HepG2 (cell line): Measurements from ENCODE around the gene SLC25A10.

Experiments
- CTCF ChIP-seq: sonication (generic); formaldehyde crosslinking; IDR thresholded peaks from 2 replicates; pipeline ENCODE4 v1.5.0; 2020; ENCODE audit warnings: mild to moderate bottlenecking, missing genetic modification reagents, moderate library complexity
- EZH2 ChIP-seq: conservative IDR thresholded peaks from 2 replicates; pipeline ENCODE4 v1.6.1; 2012; ENCODE audit warnings: mild to moderate bottlenecking, low read depth, low read length, moderate library complexity
- HDAC1 ChIP-seq: sonication (generic); formaldehyde crosslinking; IDR thresholded peaks from 2 replicates; pipeline ENCODE4 v1.5.1; 2020; ENCODE audit warnings: mild to moderate bottlenecking, missing genetic modification reagents
- HINFP ChIP-seq: sonication (generic); formaldehyde crosslinking; IDR thresholded peaks from 2 replicates; pipeline ENCODE4 v1.4.0; 2020; ENCODE audit warnings: low read depth, mild to moderate bottlenecking, missing genetic modification reagents
- ISX ChIP-seq: sonication (generic); formaldehyde crosslinking; conservative IDR thresholded peaks from 2 replicates; pipeline ENCODE4 v1.5.0; 2020; ENCODE audit warnings: missing genetic modification reagents
- JUN ChIP-seq: sonication (generic); formaldehyde crosslinking; IDR thresholded peaks from 2 replicates; pipeline ENCODE4 v1.4.0; 2020; ENCODE audit warnings: mild to moderate bottlenecking, missing genetic modification reagents
- KLF6 ChIP-seq: IDR thresholded peaks from 2 replicates; pipeline ENCODE4 v1.8.0; 2016; ENCODE audit warnings: missing biosample characterization, missing genetic modification reagents
- NFATC3 ChIP-seq: sonication (generic); formaldehyde crosslinking; IDR thresholded peaks from 2 replicates; pipeline ENCODE4 v1.5.1; 2020; ENCODE audit warnings: mild to moderate bottlenecking, missing genetic modification reagents

- TF ChIP-seq CTCF (CRISPR knock-in tag) (no peak), JUN (CRISPR knock-in tag) (no peak), KLF6 (CRISPR knock-in tag) (no peak), HDAC1 (CRISPR knock-in tag) (no peak), HINFP (no peak), EZH2 (no peak), NFATC3 (no peak), ISX (CRISPR knock-in tag) (no peak)
Observed at GRCh38 chr17:81685108-81685507, 27.0 kb upstream of the SLC25A10 start.
